ENCODE results near the gene CCDC51. TPM values are rescaled to one million over a fixed set of nuclear protein-coding genes. Genes with fewer than 3 reads are reported as not detected.

CCDC51 gene
- total RNA-seq, 1 donor from 2014 or later: 11.5 TPM

GRCh38 chr3:48415251-48415953 is 24.5 kb downstream of the CCDC51 start:
- peaks cover 19% of the 10 kb centered on the region for H3K4me1 ChIP-seq
- intact Hi-C loops (cut with DNase I): no loop called here

GRCh38 chr3:48414376-48415250 is 25.3 kb downstream of the CCDC51 start:
- H3K27ac ChIP-seq: no peak overlapping the region

More at GRCh38 chr3:48415251-48415953, 24.5 kb downstream of the CCDC51 start:
- H3K36me3 ChIP-seq: peaks cover 0 to 87% of the 10 kb centered on the region in 2 donors
- H3K27ac ChIP-seq: no peak overlapping the region
- no peak for DNase-seq (ENCODE audit: extremely low spot score in 2 of 2)
- no peaks in the 10 kb centered on the region for H3K9me3 ChIP-seq
- no peaks in the 10 kb centered on the region for H3K27me3 ChIP-seq
- no peak overlapping the region for H3K4me3 ChIP-seq
- TF ChIP-seq POLR2AphosphoS5 (IDR thresholded peaks at IDR 0.05; ENCODE audit: insufficient read depth in 1 of 2, low read depth in 1 of 2) (no peak), CTCF (IDR thresholded peaks at IDR 0.05) (no peak), POLR2A (IDR thresholded peaks at IDR 0.05) (no peak)

GRCh38 chr3:48413611-48414010 is 26.3 kb downstream of the CCDC51 start:
- DNase-seq (ENCODE audit: extremely low spot score in 2 of 2): no peak
- Histone ChIP-seq H3K27me3 (no peaks in the 10 kb centered on the region), H3K9me3 (no peaks in the 10 kb centered on the region), H3K27ac (no peak overlapping the region), H3K4me3 (no peak overlapping the region), H3K36me3 (peaks cover 0 to 93% of the 10 kb centered on the region in 2 donors), H3K4me1 (peaks cover 19% of the 10 kb centered on the region)
- intact Hi-C loops (cut with DNase I): no loop called here
- no peak for TF ChIP-seq CTCF (IDR thresholded peaks at IDR 0.05)
- TF ChIP-seq POLR2AphosphoS5 (IDR thresholded peaks at IDR 0.05; ENCODE audit: insufficient read depth in 1 of 2, low read depth in 1 of 2): no peak
- TF ChIP-seq POLR2A (IDR thresholded peaks at IDR 0.05): no peak

More at GRCh38 chr3:48414376-48415250, 25.3 kb downstream of the CCDC51 start:
- no peak overlapping the region for H3K4me3 ChIP-seq
- no peaks in the 10 kb centered on the region for H3K27me3 ChIP-seq
- intact Hi-C loops (cut with DNase I): no loop called here
- H3K9me3 ChIP-seq: no peaks in the 10 kb centered on the region
- no peak for TF ChIP-seq POLR2AphosphoS5 (IDR thresholded peaks at IDR 0.05; ENCODE audit: insufficient read depth in 1 of 2, low read depth in 1 of 2)
- no peak for TF ChIP-seq POLR2A (IDR thresholded peaks at IDR 0.05)
- TF ChIP-seq CTCF (IDR thresholded peaks at IDR 0.05): no peak
- H3K36me3 ChIP-seq: peaks cover 0 to 87% of the 10 kb centered on the region in 2 donors
- no peak for DNase-seq (ENCODE audit: extremely low spot score in 2 of 2)
- peaks cover 19% of the 10 kb centered on the region for H3K4me1 ChIP-seq

GRCh38 chr3:48413086-48413485 is 26.8 kb downstream of the CCDC51 start:
- Histone ChIP-seq H3K27ac (no peak overlapping the region), H3K4me3 (no peak overlapping the region), H3K4me1 (peaks cover 19% of the 10 kb centered on the region), H3K27me3 (no peaks in the 10 kb centered on the region), H3K36me3 (peaks cover 0 to 89% of the 10 kb centered on the region in 2 donors), H3K9me3 (no peaks in the 10 kb centered on the region)
- TF ChIP-seq POLR2AphosphoS5 (IDR thresholded peaks at IDR 0.05; ENCODE audit: insufficient read depth in 1 of 2, low read depth in 1 of 2): no peak
- TF ChIP-seq POLR2A (IDR thresholded peaks at IDR 0.05): no peak
- TF ChIP-seq CTCF (IDR thresholded peaks at IDR 0.05): no peak
- DNase-seq (ENCODE audit: extremely low spot score in 2 of 2): no peak
- intact Hi-C loops (cut with DNase I): no loop called here
